SK-N-MC (cell line): ENCODE data around the gene KCTD19.

Experiments used
- EZH2 ChIP-seq: fragments of 200-600 bp; sonication (generic); IDR thresholded peaks from one replicate; pipeline ENCODE4 v1.6.1; 2017; ENCODE audit warnings: antibody characterized with exemption
- POLR2AphosphoS5 ChIP-seq: IDR thresholded peaks from 2 replicates; pipeline ENCODE4 v1.6.1; 2012; ENCODE audit warnings: mild to moderate bottlenecking, low read depth, low read length, borderline replicate concordance

DNA sequence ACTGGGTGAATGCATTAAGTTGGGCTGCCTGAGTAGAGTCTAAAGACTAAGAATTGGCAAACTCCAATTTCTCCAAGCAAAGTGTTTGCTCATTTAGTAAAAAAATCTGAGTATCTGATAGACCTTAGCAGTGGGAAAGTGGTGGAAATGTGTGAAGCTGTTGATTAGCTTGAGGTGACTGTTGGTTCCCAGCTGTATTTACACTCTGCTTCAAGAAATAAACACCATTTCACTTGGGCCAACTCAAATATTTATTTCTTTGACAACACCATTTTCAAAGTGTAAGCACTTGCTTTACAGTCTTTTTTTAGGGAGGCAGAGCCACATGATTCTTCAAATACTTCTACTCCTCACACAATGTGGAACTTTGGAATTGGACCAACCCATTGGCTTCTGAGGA is 8.7 kb downstream of the KCTD19 start:
- no peak for TF ChIP-seq EZH2
- no peak for TF ChIP-seq POLR2AphosphoS5
